ENCODE measurements around the gene DYNLRB2. TPM values are rescaled to one million over a fixed set of nuclear protein-coding genes. Genes with fewer than 3 reads are reported as not detected.

Gene DYNLRB2
- total RNA-seq, 4 donors from 2014 or later: not detected

DNA sequence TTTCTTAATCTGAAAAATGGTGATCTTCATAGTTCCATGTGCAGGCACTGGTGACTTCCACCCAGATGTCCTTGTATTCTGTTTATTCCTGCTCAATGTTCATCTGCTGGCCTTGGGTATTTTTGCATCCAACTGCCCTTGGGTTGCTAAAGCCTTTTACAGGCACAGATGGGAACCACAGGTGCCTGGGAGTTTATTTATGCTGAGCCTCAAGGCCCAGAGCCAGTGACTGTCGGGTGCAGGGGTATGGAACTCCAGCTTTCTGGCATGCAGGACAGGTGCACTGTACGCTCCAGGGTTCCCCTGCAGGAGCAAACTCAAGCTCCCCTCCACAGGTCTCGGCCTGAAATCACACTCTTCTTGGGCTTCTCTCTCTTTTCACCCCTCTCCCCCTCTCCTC lies 22.3 kb downstream of the DYNLRB2 start:
- Histone ChIP-seq H3K4me1 (no peaks in the 10 kb centered on the region), H3K27ac (no peak overlapping the region), H3K4me3 (no peak overlapping the region), H3K27me3 (no peaks in the 10 kb centered on the region), H3K9me3 (no peaks in the 10 kb centered on the region), H3K36me3 (no peaks in the 10 kb centered on the region)
- no peak for DNase-seq
- TF ChIP-seq POLR2A (IDR thresholded peaks at IDR 0.05): no peak
- TF ChIP-seq, protein P1, sequence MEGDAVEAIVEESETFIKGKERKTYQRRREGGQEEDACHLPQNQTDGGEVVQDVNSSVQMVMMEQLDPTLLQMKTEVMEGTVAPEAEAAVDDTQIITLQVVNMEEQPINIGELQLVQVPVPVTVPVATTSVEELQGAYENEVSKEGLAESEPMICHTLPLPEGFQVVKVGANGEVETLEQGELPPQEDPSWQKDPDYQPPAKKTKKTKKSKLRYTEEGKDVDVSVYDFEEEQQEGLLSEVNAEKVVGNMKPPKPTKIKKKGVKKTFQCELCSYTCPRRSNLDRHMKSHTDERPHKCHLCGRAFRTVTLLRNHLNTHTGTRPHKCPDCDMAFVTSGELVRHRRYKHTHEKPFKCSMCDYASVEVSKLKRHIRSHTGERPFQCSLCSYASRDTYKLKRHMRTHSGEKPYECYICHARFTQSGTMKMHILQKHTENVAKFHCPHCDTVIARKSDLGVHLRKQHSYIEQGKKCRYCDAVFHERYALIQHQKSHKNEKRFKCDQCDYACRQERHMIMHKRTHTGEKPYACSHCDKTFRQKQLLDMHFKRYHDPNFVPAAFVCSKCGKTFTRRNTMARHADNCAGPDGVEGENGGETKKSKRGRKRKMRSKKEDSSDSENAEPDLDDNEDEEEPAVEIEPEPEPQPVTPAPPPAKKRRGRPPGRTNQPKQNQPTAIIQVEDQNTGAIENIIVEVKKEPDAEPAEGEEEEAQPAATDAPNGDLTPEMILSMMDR (IDR thresholded peaks at IDR 0.05): no peak

DNA sequence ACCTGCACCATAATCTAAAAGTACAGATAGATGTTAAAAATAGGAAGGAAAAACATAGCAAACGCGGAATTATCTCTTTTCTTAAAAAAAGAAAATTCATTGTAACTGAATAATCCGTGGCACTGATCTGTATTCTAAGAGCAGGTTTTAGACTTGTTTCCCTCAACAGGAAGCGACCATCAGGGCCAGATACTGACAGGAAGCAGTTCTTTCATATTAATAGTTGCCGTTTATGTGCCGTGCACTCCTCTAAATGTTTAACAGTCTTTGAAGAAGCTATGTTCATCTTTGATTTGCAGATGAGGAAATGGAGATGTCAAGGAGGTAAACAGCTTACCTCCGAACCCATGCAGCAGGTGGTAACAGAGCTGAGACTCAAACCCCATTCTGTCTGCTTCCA lies 23.6 kb downstream of the DYNLRB2 start:
- no peak overlapping the region for H3K4me3 ChIP-seq
- no peaks in the 10 kb centered on the region for H3K9me3 ChIP-seq
- no peaks in the 10 kb centered on the region for H3K36me3 ChIP-seq
- no peaks in the 10 kb centered on the region for H3K27me3 ChIP-seq
- no peak overlapping the region for H3K27ac ChIP-seq
- no peak for DNase-seq
- TF ChIP-seq, protein P1 (IDR thresholded peaks at IDR 0.05): no peak
- no peak for TF ChIP-seq POLR2A (IDR thresholded peaks at IDR 0.05)
- no peaks in the 10 kb centered on the region for H3K4me1 ChIP-seq

DNA sequence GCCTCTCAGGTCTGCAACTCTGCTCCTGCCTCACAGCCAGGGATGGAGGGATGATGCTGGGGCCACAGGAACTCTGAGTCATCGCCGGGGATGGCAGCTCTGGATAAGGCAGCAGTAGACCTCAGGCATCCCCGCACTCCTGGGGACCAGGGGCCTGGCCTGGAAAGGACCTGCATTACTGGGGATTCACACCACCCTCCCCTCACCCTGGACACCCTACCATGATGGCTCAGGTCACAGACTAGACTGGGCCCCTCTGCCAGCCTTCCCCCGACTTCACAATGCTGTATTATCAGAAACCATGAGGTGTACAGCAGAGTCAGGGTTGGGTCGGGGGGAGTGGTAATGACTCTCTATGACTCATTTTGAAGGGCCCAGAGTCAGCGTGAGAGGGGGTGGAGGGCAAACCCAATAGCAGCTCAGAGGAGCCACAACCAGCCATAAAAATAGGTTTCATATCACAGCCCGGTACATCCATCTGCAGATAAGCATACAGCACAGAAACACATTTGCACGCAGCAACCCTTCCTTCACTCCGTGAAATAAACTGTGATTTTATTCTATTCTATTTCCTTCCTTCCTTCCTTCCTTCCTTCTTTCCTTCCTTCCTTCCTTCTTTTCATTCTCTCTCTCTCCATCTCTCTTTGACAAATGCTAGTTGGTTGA lies 28.8 kb downstream of the DYNLRB2 start:
- no peaks in the 10 kb centered on the region for H3K27me3 ChIP-seq
- H3K9me3 ChIP-seq: no peaks in the 10 kb centered on the region
- H3K36me3 ChIP-seq: no peaks in the 10 kb centered on the region
- no peak for DNase-seq
- H3K4me1 ChIP-seq: no peaks in the 10 kb centered on the region
- TF ChIP-seq, protein P1 (IDR thresholded peaks at IDR 0.05): no peak
- no peak for TF ChIP-seq POLR2A (IDR thresholded peaks at IDR 0.05)
- no peak overlapping the region for H3K27ac ChIP-seq
- no peak overlapping the region for H3K4me3 ChIP-seq

DNA sequence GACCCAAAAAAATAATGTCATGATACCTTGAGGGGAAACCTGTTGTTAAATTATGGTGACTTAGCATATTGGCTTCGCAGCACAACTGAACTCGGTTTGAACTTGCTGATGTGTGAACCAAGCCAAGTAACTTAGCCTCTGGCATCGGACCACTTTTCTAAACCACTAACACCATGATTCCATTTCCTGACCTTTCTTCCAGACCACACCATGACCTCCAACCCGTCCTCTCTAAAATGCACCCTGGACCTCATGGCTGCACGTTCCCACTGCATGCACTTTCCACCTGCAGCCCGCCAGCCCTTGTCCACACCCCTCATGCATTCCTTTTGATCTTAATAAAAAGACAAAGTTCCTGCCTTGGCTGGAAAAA lies 29.3 kb downstream of the DYNLRB2 start:
- Histone ChIP-seq H3K27me3 (no peaks in the 10 kb centered on the region), H3K36me3 (no peaks in the 10 kb centered on the region), H3K4me1 (no peaks in the 10 kb centered on the region), H3K9me3 (no peaks in the 10 kb centered on the region), H3K27ac (no peak overlapping the region), H3K4me3 (no peak overlapping the region)
- no peak for DNase-seq
- no peak for TF ChIP-seq POLR2A (IDR thresholded peaks at IDR 0.05)
- TF ChIP-seq, protein P1 (IDR thresholded peaks at IDR 0.05): no peak

DNA sequence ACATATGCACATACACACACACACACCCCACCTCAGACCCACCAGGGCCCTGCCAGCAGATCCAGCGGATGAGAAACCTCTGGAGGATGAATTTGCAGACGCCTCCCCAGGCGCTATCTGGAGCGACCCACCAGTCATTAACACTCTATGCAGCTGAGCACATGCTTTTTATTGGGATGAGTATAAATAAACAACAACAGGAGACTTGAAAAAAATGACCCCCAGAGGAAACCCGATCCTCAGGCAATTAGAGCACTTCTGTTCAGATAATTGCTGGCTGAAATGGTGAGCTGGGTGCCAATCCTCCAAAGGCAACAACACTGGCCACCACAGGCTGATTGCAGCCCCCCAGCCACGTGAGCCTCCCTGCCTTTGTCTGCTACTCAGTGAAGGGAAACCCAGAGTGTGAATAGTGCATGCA lies 32.9 kb downstream of the DYNLRB2 start:
- no peak for DNase-seq
- H3K27ac ChIP-seq: no peak overlapping the region
- no peak overlapping the region for H3K4me3 ChIP-seq
- no peaks in the 10 kb centered on the region for H3K27me3 ChIP-seq
- no peaks in the 10 kb centered on the region for H3K4me1 ChIP-seq
- H3K9me3 ChIP-seq: no peaks in the 10 kb centered on the region
- TF ChIP-seq POLR2A (IDR thresholded peaks at IDR 0.05): no peak
- TF ChIP-seq, protein P1 (IDR thresholded peaks at IDR 0.05): no peak
- H3K36me3 ChIP-seq: no peaks in the 10 kb centered on the region
